ENCODE results near the gene NBEA. TPM values are rescaled to one million over a fixed set of nuclear protein-coding genes. Genes with fewer than 3 reads are reported as not detected.

NBEA gene
- total RNA-seq, 1 experiment from 2014 or later: 4.1 TPM

DNA sequence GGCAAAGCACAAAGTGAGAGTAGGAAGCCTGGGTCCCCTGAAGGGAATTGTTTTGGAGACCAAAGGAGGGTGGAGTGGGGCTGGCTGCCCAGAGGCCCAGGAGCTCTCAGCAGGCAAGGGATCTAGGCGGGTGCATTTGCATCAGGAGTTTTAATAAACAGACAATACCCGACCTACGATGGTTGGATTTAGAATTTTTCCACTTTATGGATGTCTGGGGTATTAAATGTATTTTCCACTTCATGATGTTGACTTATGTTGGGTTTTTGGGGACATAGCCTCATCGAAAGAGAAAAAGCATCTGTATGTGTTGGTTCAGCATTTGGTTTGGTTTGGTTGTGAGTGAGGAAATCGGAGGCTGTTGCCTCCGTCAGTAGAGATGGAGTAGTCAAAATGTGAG is 739.6 kb downstream of the NBEA start:
- Histone ChIP-seq H3K9ac (ENCODE audit: low read length) (no peak overlapping the region), H2AFZ (ENCODE audit: low read depth, low read length, poor library complexity, severe bottlenecking) (no peak overlapping the region), H3K79me2 (ENCODE audit: insufficient read depth, low read length) (no peaks in the 10 kb centered on the region), H4K20me1 (ENCODE audit: insufficient read depth) (no peaks in the 10 kb centered on the region), H3K27me3 (ENCODE audit: insufficient read depth, low read length) (no peaks in the 10 kb centered on the region), H3K36me3 (ENCODE audit: control insufficient read depth in 1 of 2, insufficient read depth in 2 of 2, low read length in 2 of 2) (no peaks in the 10 kb centered on the region), H3K9me2 (ENCODE audit: insufficient read depth) (no peaks in the 10 kb centered on the region), H3K27ac (ENCODE audit: low read depth, low read length) (no peak overlapping the region), H3K4me2 (ENCODE audit: low read length) (no peak overlapping the region), H3K4me1 (ENCODE audit: control insufficient read depth in 1 of 2, insufficient read depth in 2 of 2, low read length in 2 of 2) (no peaks in the 10 kb centered on the region), H3K4me3 (replicated peaks in 1 of 2; ENCODE audit: low read depth in 1 of 2, low read length in 2 of 2) (no peak overlapping the region), H3K9me3 (ENCODE audit: control insufficient read depth in 1 of 2, insufficient read depth in 1 of 2, low read depth in 1 of 2, low read length in 2 of 2) (no peaks in the 10 kb centered on the region)
- intact Hi-C loops (cut with micrococcal nuclease): no loop called here
- TF ChIP-seq POLR2A (IDR thresholded peaks at IDR 0.05; ENCODE audit: borderline replicate concordance, extremely low read depth, insufficient read depth, insufficient read length): no peak
- no peak for TF ChIP-seq EZH2phosphoT487 (IDR thresholded peaks at IDR 0.05; ENCODE audit: borderline replicate concordance)
- no peak for TF ChIP-seq ZFX (IDR thresholded peaks at IDR 0.05)
- no peak for TF ChIP-seq CBX3 (IDR thresholded peaks at IDR 0.05; ENCODE audit: low read depth)
- TF ChIP-seq CEBPB (IDR thresholded peaks at IDR 0.05; ENCODE audit: low read depth): no peak
- TF ChIP-seq, protein P1, sequence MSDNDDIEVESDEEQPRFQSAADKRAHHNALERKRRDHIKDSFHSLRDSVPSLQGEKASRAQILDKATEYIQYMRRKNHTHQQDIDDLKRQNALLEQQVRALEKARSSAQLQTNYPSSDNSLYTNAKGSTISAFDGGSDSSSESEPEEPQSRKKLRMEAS (IDR thresholded peaks at IDR 0.05): no peak
- CTCF ChIA-PET: no interaction called here
- DNase-seq (ENCODE audit: low read depth, low spot score) (no peak), ATAC-seq (no peak)
- BruUV-seq (replicated peaks): no TSS peak
- POLR2A ChIA-PET: no interaction called here
- RAD21 ChIA-PET (ENCODE audit: low non-redundant PET in 1 of 2, low total read pairs in 2 of 2, uncharacterized antibody in 2 of 2, unreplicated experiment in 2 of 2): no interaction called here

DNA sequence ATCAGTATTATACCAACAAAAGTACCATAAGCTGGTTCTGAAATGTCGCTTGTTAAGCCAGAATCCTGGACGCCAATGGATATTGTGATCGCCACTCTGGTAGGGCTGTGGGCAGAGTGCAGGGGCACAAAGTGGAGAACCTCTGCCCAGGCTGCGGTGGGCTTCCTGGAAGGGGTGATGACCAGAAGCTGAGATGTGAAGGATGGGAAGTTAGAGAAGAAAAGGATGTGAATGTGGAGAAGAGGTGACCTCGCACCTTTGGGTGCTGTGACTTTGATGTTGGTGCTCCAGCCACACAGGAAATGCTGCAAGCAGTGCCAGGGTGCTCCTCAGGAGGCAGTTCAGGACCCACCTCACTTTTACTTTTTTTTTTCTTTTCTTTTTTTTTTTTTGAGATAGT is 742.4 kb downstream of the NBEA start:
- no peaks in the 10 kb centered on the region for H3K36me3 ChIP-seq (ENCODE audit: control insufficient read depth in 1 of 2, insufficient read depth in 2 of 2, low read length in 2 of 2)
- CTCF ChIA-PET: no interaction called here
- no peaks in the 10 kb centered on the region for H3K9me3 ChIP-seq (ENCODE audit: control insufficient read depth in 1 of 2, insufficient read depth in 1 of 2, low read depth in 1 of 2, low read length in 2 of 2)
- no peaks in the 10 kb centered on the region for H4K20me1 ChIP-seq (ENCODE audit: insufficient read depth)
- H3K4me2 ChIP-seq (ENCODE audit: low read length): no peak overlapping the region
- POLR2A ChIA-PET: no interaction called here
- no TSS peak for BruUV-seq (replicated peaks)
- RAD21 ChIA-PET (ENCODE audit: low non-redundant PET in 1 of 2, low total read pairs in 2 of 2, uncharacterized antibody in 2 of 2, unreplicated experiment in 2 of 2): no interaction called here
- intact Hi-C loops (cut with micrococcal nuclease): no loop called here
- H3K27ac ChIP-seq (ENCODE audit: low read depth, low read length): no peak overlapping the region
- no peak for DNase-seq (ENCODE audit: low read depth, low spot score)
- no peaks in the 10 kb centered on the region for H3K4me1 ChIP-seq (ENCODE audit: control insufficient read depth in 1 of 2, insufficient read depth in 2 of 2, low read length in 2 of 2)
- TF ChIP-seq, protein P2, sequence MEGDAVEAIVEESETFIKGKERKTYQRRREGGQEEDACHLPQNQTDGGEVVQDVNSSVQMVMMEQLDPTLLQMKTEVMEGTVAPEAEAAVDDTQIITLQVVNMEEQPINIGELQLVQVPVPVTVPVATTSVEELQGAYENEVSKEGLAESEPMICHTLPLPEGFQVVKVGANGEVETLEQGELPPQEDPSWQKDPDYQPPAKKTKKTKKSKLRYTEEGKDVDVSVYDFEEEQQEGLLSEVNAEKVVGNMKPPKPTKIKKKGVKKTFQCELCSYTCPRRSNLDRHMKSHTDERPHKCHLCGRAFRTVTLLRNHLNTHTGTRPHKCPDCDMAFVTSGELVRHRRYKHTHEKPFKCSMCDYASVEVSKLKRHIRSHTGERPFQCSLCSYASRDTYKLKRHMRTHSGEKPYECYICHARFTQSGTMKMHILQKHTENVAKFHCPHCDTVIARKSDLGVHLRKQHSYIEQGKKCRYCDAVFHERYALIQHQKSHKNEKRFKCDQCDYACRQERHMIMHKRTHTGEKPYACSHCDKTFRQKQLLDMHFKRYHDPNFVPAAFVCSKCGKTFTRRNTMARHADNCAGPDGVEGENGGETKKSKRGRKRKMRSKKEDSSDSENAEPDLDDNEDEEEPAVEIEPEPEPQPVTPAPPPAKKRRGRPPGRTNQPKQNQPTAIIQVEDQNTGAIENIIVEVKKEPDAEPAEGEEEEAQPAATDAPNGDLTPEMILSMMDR (IDR thresholded peaks at IDR 0.05 in 2 of 3, conservative IDR thresholded peaks at IDR 0.05 in 1 of 3; ENCODE audit: borderline replicate concordance in 1 of 3, insufficient read depth in 1 of 3, low read depth in 2 of 3, low read length in 2 of 3): no peak
- TF ChIP-seq SRF (IDR thresholded peaks at IDR 0.05; ENCODE audit: low read depth) (no peak), SP1 (IDR thresholded peaks at IDR 0.05; ENCODE audit: low read depth) (no peak), YY1 (IDR thresholded peaks at IDR 0.05; ENCODE audit: extremely low read depth, insufficient replicate concordance, low read depth, low read length) (no peak), ZFX (IDR thresholded peaks at IDR 0.05) (no peak), EZH2phosphoT487 (IDR thresholded peaks at IDR 0.05; ENCODE audit: borderline replicate concordance) (no peak), FOSL1 (IDR thresholded peaks at IDR 0.05; ENCODE audit: low read depth) (no peak), CEBPB (IDR thresholded peaks at IDR 0.05; ENCODE audit: low read depth) (no peak), SIN3A (IDR thresholded peaks at IDR 0.05; ENCODE audit: low read depth) (no peak), TCF7L2 (IDR thresholded peaks at IDR 0.05; ENCODE audit: borderline replicate concordance, extremely low read depth, insufficient read depth, insufficient read length) (no peak), EGR1 (IDR thresholded peaks at IDR 0.05; ENCODE audit: low read depth) (no peak), POLR2A (IDR thresholded peaks at IDR 0.05; ENCODE audit: borderline replicate concordance, extremely low read depth, insufficient read depth, insufficient read length) (no peak)
- TF ChIP-seq, protein P1 (IDR thresholded peaks at IDR 0.05): no peak
- TF ChIP-seq, protein P3, sequence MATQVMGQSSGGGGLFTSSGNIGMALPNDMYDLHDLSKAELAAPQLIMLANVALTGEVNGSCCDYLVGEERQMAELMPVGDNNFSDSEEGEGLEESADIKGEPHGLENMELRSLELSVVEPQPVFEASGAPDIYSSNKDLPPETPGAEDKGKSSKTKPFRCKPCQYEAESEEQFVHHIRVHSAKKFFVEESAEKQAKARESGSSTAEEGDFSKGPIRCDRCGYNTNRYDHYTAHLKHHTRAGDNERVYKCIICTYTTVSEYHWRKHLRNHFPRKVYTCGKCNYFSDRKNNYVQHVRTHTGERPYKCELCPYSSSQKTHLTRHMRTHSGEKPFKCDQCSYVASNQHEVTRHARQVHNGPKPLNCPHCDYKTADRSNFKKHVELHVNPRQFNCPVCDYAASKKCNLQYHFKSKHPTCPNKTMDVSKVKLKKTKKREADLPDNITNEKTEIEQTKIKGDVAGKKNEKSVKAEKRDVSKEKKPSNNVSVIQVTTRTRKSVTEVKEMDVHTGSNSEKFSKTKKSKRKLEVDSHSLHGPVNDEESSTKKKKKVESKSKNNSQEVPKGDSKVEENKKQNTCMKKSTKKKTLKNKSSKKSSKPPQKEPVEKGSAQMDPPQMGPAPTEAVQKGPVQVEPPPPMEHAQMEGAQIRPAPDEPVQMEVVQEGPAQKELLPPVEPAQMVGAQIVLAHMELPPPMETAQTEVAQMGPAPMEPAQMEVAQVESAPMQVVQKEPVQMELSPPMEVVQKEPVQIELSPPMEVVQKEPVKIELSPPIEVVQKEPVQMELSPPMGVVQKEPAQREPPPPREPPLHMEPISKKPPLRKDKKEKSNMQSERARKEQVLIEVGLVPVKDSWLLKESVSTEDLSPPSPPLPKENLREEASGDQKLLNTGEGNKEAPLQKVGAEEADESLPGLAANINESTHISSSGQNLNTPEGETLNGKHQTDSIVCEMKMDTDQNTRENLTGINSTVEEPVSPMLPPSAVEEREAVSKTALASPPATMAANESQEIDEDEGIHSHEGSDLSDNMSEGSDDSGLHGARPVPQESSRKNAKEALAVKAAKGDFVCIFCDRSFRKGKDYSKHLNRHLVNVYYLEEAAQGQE (IDR thresholded peaks at IDR 0.05; ENCODE audit: low read depth): no peak
- no peaks in the 10 kb centered on the region for H3K79me2 ChIP-seq (ENCODE audit: insufficient read depth, low read length)
- ATAC-seq: no peak
- no peaks in the 10 kb centered on the region for H3K27me3 ChIP-seq (ENCODE audit: insufficient read depth, low read length)
- no peak overlapping the region for H2AFZ ChIP-seq (ENCODE audit: low read depth, low read length, poor library complexity, severe bottlenecking)
- H3K9me2 ChIP-seq (ENCODE audit: insufficient read depth): no peaks in the 10 kb centered on the region
- H3K4me3 ChIP-seq (replicated peaks in 1 of 2; ENCODE audit: low read depth in 1 of 2, low read length in 2 of 2): no peak overlapping the region
- no peak overlapping the region for H3K9ac ChIP-seq (ENCODE audit: low read length)
